Stimulated activated naive CD8-positive, alpha-beta T cell treated with anti-CD3 and anti-CD28 coated beads, Interleukin-15, Interleukin-2, amounts not matched to agents 100 ng/mL and 50 ng/mL, for 24 hours (primary cell): ENCODE measurements around the gene CGB5.
"Not testable (repeated sequence)": the region's sequence is repeated elsewhere in the genome, so short reads cannot be mapped to it uniquely, and the experiment has no call there.

Source experiments
- H3K27ac Mint-ChIP-seq: one replicate; pipeline ENCODE4 v1.8.0; 2021; ENCODE audit warnings: mild to moderate bottlenecking, mixed read lengths
- H3K27me3 Mint-ChIP-seq: one replicate; pipeline ENCODE4 v1.8.0; 2021; ENCODE audit warnings: mixed read lengths
- H3K36me3 Mint-ChIP-seq: one replicate; pipeline ENCODE4 v1.8.0; 2021; ENCODE audit warnings: low read depth, mixed read lengths
- H3K4me1 Mint-ChIP-seq: one replicate; pipeline ENCODE4 v1.8.0; 2021; ENCODE audit warnings: low read depth, mixed read lengths
- H3K4me3 Mint-ChIP-seq: one replicate; pipeline ENCODE4 v1.8.0; 2021; ENCODE audit warnings: mild to moderate bottlenecking, mixed read lengths
- H3K9me3 Mint-ChIP-seq: one replicate; pipeline ENCODE4 v1.8.0; 2021; ENCODE audit warnings: mixed read lengths

CGB5 gene

DNA sequence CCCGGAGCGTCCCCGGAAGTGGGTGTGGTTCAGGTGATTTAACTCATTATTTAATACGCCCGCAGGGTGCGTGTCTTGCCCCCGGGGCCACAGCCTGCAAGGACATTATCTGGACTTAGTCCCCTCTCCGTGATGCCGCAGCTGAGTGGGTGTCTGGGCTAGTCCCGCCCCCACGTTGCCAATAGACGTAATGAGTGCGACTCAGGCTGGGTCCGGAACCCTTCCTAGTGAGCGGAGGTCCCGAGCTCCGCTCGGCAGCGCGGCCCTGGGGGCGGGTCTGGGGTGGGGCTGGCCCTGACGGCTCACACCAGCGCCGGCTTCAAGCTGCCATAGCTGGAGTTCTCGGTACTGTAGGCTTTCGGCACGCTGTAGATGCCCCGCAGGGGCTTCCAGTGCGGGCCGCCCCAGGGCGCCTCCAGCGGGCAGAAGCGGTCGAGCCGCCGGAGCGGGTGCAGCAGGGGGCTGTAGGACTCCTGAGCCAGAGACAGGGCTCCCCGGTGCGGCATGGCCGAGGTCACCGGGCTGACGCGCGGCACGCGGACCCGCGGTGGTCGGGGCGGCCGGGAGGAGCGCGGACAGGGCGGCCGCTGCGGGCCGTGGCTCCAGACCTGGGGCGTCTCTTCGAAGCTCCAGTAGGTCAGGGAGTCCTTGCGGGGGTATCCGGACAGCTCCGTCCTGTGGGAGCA lies 25.8 kb upstream of the CGB5 start:
- H3K4me1 Mint-ChIP-seq, result peaks cover 47% of the 10 kb centered on the region
- peak overlapping the region; percentile 66 for H3K4me3 Mint-ChIP-seq
- H3K27ac Mint-ChIP-seq, result no peak overlapping the region
- H3K9me3 Mint-ChIP-seq, result no peaks in the 10 kb centered on the region
- peaks cover 10% of the 10 kb centered on the region for H3K36me3 Mint-ChIP-seq
- peaks cover 13% of the 10 kb centered on the region for H3K27me3 Mint-ChIP-seq

DNA sequence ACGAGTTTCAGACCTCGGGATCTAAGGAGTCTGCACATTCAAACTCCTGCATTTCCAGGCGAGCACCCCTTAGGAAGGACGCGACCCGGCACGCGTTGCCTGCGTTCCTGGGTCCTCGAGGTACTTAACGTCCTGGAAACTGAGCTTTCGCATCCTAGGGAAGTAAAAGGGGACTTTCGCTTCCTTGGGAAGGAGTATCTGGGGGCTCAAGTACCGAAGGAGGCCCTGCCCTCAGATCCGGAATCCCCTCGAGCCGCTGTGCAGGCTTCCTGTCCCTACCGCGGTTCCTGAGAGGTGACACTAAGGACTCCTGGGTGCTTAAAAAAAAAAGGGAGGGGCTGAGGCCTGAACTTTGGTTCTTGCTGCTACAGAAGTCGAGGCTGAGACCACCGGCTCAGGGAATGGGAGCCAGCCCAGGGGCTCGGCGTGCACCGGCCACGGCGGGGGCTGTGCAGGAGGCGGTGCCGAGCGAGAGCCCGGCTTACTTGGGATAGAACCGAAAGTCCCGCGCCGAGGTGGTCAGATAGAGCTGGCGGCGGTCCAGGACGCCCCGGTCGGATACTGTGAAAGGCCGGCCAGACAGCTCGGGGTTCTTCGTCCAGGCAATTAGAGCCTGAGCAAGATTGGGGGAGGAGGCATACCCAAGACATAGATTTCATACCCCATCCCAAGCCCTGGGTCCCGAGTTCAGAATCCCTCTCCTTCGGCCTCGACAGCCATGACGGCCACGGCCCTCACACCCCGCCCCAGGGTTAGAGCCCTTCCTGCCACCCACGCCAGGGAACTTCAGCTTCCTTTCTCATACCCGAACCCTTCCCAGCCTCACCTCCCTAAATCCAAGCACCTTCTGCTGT lies 25.0 kb upstream of the CGB5 start:
- not testable (repeated sequence) for H3K27ac Mint-ChIP-seq, H3K36me3 Mint-ChIP-seq, H3K9me3 Mint-ChIP-seq
- Mint-ChIP-seq H3K4me1 (peaks cover 47% of the 10 kb centered on the region), H3K4me3 (peak overlapping the region; percentile 66), H3K27me3 (peaks cover 13% of the 10 kb centered on the region)

- Mint-ChIP-seq H3K9me3 (no peaks in the 10 kb centered on the region), H3K27ac (peak overlapping the region; percentile 66), H3K27me3 (peaks cover 13% of the 10 kb centered on the region), H3K4me3 (peak overlapping the region; percentile 66), H3K36me3 (no peaks in the 10 kb centered on the region), H3K4me1 (peaks cover 47% of the 10 kb centered on the region)
Observed at GRCh38 chr19:49019242-49019932, 24.3 kb upstream of the CGB5 start.

DNA sequence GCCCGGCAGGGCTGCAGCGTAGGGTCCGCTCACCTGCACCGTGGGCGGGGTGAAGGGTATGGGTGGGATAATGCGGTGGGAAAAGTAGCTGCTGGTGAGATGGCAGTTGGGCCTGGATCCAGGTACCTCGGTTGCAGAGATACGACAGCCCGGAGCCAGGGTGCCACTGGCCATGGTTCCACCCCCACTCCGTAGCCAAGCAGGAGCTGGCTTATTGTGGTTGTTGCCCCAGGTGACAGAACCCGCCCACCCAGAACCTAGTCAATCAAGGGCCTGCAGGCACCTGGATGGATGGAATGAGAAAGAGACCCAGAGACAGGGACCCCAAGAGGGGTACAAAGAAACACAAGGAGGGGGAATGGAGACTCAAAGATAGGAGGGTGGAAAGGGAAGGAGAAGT lies 23.3 kb upstream of the CGB5 start:
- Mint-ChIP-seq H3K9me3 (no peaks in the 10 kb centered on the region), H3K4me3 (no peak overlapping the region), H3K27ac (no peak overlapping the region), H3K27me3 (peaks cover 13% of the 10 kb centered on the region), H3K4me1 (peaks cover 47% of the 10 kb centered on the region), H3K36me3 (no peaks in the 10 kb centered on the region)

GRCh38 chr19:49020931-49021895 lies 22.4 kb upstream of the CGB5 start:
- peaks cover 47% of the 10 kb centered on the region for H3K4me1 Mint-ChIP-seq
- H3K36me3 Mint-ChIP-seq, result no peaks in the 10 kb centered on the region
- no peak overlapping the region for H3K4me3 Mint-ChIP-seq
- peaks cover 13% of the 10 kb centered on the region for H3K27me3 Mint-ChIP-seq
- H3K27ac Mint-ChIP-seq, result no peak overlapping the region
- no peaks in the 10 kb centered on the region for H3K9me3 Mint-ChIP-seq

GRCh38 chr19:49022116-49022515 lies 21.5 kb upstream of the CGB5 start:
- no peak overlapping the region for H3K27ac Mint-ChIP-seq

DNA sequence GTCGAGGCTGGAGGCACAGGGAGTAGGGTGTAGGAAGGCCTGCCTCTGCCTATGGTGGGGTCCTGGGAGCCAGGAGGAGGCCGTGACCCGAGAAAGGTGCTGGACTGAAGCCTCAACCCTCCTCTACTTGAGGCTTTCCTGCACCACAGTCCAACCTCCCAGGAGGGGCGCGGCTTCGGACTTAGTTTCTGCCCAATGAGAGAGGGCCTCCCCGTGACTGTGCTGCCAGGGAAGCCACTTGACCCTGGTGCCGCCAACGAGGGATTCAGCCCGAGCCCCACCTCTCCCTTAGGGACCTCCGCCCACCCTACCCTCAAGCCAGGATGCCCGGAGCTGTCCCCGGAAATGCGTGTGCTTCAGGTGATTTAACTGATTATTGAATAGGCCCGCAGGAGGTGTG lies 19.4 kb upstream of the CGB5 start, which contains the start of gene CGB3:
TSS of gene CGB3 (minus strand) at position 101 of the 400 bp plus-strand sequence. CDS start 362 bp downstream, outside the sequence.
- not testable (repeated sequence) for H3K27me3 Mint-ChIP-seq, H3K36me3 Mint-ChIP-seq, H3K9me3 Mint-ChIP-seq, H3K4me3 Mint-ChIP-seq, H3K27ac Mint-ChIP-seq
- H3K4me1 Mint-ChIP-seq, result peaks cover 32% of the 10 kb centered on the region

More at GRCh38 chr19:49022116-49022515, 21.5 kb upstream of the CGB5 start:
- Mint-ChIP-seq H3K9me3 (no peaks in the 10 kb centered on the region), H3K4me3 (no peak overlapping the region), H3K4me1 (peaks cover 47% of the 10 kb centered on the region), H3K27me3 (peaks cover 13% of the 10 kb centered on the region), H3K36me3 (no peaks in the 10 kb centered on the region)

DNA sequence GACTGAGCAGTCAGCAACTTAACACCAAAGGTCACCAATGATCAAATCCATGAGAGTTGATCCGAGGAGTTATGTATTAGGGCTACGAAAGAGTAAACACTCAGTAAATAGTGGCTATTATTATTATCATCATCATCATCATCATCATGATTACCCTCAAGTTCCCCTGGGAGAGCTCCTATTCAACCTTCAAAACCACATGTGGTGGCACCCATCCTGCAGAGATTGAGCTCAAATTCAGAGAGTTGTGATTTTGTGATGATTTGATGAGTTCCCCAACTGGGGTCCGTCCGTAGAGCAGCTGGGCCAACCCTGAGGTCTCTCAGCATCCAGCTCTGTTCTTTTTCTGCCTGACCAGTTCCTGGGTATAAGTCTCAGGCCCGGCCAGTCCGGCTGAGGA lies 18.6 kb upstream of the CGB5 start:
- peaks cover 24% of the 10 kb centered on the region for H3K4me1 Mint-ChIP-seq
- H3K9me3 Mint-ChIP-seq, H3K27me3 Mint-ChIP-seq: not testable (repeated sequence)

GRCh38 chr19:49025599-49025998 lies 18.0 kb upstream of the CGB5 start:
- not testable (repeated sequence) for H3K9me3 Mint-ChIP-seq, H3K4me3 Mint-ChIP-seq, H3K27ac Mint-ChIP-seq, H3K27me3 Mint-ChIP-seq, H3K36me3 Mint-ChIP-seq
- H3K4me1 Mint-ChIP-seq, result peaks cover 19% of the 10 kb centered on the region

More for the DNA sequence above, 18.6 kb upstream of the CGB5 start:
- not testable (repeated sequence) for H3K4me3 Mint-ChIP-seq, H3K27ac Mint-ChIP-seq, H3K36me3 Mint-ChIP-seq

DNA sequence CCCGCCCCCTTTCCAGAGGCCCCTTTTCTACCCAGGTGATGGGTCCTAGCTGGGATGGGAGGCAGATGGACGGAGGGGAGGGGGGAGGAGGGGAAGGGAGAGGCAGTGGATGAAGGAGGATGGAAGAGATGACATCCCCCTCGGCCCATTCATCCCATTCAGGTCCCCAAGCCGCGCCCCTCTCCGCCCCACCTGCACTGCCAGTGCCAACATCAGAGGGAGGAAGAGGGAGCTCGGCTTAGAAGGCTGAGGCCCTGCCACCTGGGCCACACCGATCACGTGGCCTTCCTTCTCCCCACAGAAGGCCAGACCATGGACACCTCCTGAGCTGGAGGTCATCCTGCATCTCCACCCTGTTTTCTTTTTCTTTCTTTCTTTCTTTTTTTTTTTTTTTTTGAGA lies 15.0 kb upstream of the CGB5 start:
- H3K4me3 Mint-ChIP-seq, H3K9me3 Mint-ChIP-seq, H3K36me3 Mint-ChIP-seq, H3K27ac Mint-ChIP-seq, H3K27me3 Mint-ChIP-seq, H3K4me1 Mint-ChIP-seq: not testable (repeated sequence)

DNA sequence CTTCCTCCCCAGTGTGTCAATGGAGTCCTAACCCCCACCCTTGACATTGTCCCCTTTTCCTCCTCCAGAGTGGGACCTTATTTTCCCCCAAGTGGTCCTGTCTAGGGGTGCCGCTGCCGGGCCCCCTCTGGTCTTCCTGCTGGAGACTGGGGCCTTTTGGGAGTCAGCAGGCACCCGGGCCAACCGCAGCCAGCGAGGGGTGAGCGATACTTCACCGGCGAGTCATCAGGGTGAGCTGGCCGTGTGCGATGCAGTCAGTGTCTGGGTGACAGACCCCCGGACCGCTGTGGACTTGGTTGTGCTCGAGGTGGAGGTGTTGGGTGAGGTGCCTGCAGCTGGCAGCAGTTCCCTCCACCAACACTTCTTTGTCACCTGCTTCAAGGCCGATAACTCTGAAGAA lies 13.9 kb upstream of the CGB5 start:
- not testable (repeated sequence) for H3K27ac Mint-ChIP-seq, H3K36me3 Mint-ChIP-seq, H3K9me3 Mint-ChIP-seq, H3K4me3 Mint-ChIP-seq, H3K27me3 Mint-ChIP-seq, H3K4me1 Mint-ChIP-seq

DNA sequence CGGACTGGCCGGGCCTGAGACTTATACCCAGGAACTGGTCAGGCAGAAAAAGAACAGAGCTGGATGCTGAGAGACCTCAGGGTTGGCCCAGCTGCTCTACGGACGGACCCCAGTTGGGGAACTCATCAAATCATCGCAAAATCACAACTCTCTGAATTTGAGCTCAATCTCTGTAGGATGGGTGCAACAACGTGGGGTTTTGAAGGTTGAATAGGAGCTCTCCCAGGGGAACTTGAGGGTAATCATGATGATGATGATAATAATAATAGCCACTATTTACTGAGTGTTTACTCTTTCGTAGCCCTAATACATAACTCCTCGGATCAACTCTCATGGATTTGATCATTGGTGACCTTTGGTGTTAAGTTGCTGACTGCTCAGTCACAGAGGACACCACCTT lies 13.3 kb upstream of the CGB5 start:
- H3K4me1 Mint-ChIP-seq, H3K27ac Mint-ChIP-seq, H3K4me3 Mint-ChIP-seq, H3K27me3 Mint-ChIP-seq, H3K36me3 Mint-ChIP-seq, H3K9me3 Mint-ChIP-seq: not testable (repeated sequence)

DNA sequence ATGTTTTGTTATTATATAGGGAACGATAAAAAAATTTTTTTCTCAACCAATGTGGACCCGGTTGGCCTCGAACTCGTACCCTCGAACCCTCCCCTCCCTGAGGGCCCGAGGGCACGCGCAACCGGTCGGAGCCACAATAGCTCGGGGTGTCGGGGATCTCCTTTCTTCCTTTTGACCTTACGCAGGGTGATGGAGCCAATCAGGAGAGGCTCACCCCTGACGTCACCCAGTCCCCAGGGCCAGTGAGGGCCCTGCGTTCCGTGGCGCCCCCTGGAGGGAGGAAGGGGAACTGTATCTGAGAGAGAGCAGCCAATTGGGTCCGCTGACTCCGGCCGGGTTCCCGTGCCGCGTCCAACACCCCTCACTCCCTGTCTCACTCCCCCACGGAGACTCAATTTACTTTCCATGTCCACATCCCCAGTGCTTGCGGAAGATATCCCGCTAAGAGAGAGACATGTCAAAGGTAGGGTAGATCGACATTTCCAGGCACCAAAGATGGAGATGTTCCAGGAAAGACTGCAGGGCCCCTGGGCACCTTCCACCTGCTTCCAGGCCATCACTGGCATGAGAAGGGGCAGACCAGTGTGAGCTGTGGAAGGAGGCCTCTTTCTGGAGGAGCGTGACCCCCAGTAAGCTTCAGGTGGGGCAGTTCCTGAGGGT lies 11.9 kb upstream of the CGB5 start, which contains the start of gene CGB2:
TSS of gene CGB2 (plus strand) at position 249 of the 660 bp plus-strand sequence. CDS start at position 455, 206 bp downstream.
- not testable (repeated sequence) for H3K36me3 Mint-ChIP-seq, H3K4me1 Mint-ChIP-seq, H3K9me3 Mint-ChIP-seq, H3K4me3 Mint-ChIP-seq, H3K27me3 Mint-ChIP-seq
- H3K27ac Mint-ChIP-seq, result peak within 1 kb of the TSS; percentile 5

DNA sequence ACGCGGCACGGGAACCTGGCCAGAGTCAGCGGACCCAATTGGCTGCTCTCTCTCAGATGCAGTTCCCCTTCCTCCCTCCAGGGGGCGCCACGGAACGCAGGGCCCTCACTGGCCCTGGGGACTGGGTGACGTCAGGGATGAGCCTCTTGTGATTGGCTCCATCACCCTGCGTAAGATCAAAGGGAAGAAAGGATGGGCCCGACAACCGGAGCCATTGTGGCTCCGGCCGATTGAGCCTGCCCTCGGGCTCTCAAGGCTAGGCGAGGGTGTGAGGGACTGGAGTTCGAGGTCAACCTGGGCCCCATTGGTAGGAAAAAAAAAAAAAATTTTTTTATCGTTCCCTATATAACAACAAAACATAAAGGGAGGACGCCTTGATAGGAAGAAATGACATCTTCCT lies 6.8 kb upstream of the CGB5 start, which contains the start of gene CGB1:
TSS of gene CGB1 (minus strand) at position 81 of the 400 bp plus-strand sequence. CDS start 184 bp downstream, outside the sequence.
- H3K27me3 Mint-ChIP-seq, H3K9me3 Mint-ChIP-seq, H3K27ac Mint-ChIP-seq, H3K36me3 Mint-ChIP-seq, H3K4me3 Mint-ChIP-seq, H3K4me1 Mint-ChIP-seq: not testable (repeated sequence)
